WERI-Rb-1 (cell line): ENCODE measurements around the gene ASCC3.

Experiments
- DNase-seq: peaks from one replicate; pipeline ENCODE4 v3.0.0-alpha.2; 2020
- H3K27ac ChIP-seq: fragments of 250-450 bp; sonication (Bioruptor Pico); 2 replicates; pipeline ENCODE4 v1.5.1; 2020; ENCODE audit warnings: mild to moderate bottlenecking, moderate library complexity
- H3K27me3 ChIP-seq: fragments of 250-450 bp; sonication (Bioruptor Pico); 2 replicates; pipeline ENCODE4 v1.5.1; 2021; ENCODE audit warnings: mild to moderate bottlenecking, low read depth, moderate library complexity; ENCODE audit not compliant: insufficient read depth, severe bottlenecking
- H3K36me3 ChIP-seq: fragments of 250-450 bp; sonication (Bioruptor Pico); 2 replicates; pipeline ENCODE4 v1.5.1; 2020; ENCODE audit warnings: mild to moderate bottlenecking, moderate library complexity
- H3K4me3 ChIP-seq: 2 replicates; pipeline ENCODE4 v1.5.1; 2011; ENCODE audit warnings: low read depth, mild to moderate bottlenecking, control low read depth, low read length
- H3K9me3 ChIP-seq: fragments of 250-450 bp; sonication (Bioruptor Pico); 2 replicates; pipeline ENCODE4 v1.5.1; 2021; ENCODE audit warnings: mild to moderate bottlenecking, moderate library complexity; ENCODE audit not compliant: severe bottlenecking
- CTCF ChIP-seq: IDR thresholded peaks from 2 replicates; pipeline ENCODE4 v1.5.1; 2011; ENCODE audit warnings: low read depth, mild to moderate bottlenecking, control low read depth, inconsistent platforms, low read length

The ASCC3 gene

GRCh38 chr6:100724696-100725095, 156.4 kb downstream of the ASCC3 start:
- H3K4me3 ChIP-seq: no peak overlapping the region
- H3K27me3 ChIP-seq: no peaks in the 10 kb centered on the region
- DNase-seq: no peak
- no peak overlapping the region for H3K27ac ChIP-seq
- peaks cover 7% of the 10 kb centered on the region; the same call in 1 of the 2 replicates for H3K36me3 ChIP-seq
- TF ChIP-seq CTCF: no peak
- no peaks in the 10 kb centered on the region for H3K9me3 ChIP-seq

GRCh38 chr6:100724222-100724621, 156.9 kb downstream of the ASCC3 start:
- TF ChIP-seq CTCF: no peak
- peaks cover 7% of the 10 kb centered on the region; the same call in 1 of the 2 replicates for H3K36me3 ChIP-seq
- no peak overlapping the region for H3K27ac ChIP-seq
- DNase-seq: no peak
- no peak overlapping the region for H3K4me3 ChIP-seq
- H3K9me3 ChIP-seq: no peaks in the 10 kb centered on the region
- no peaks in the 10 kb centered on the region for H3K27me3 ChIP-seq

- no peak for TF ChIP-seq CTCF
- no peak for DNase-seq
- Histone ChIP-seq H3K36me3 (peaks cover 7% of the 10 kb centered on the region; the same call in 1 of the 2 replicates), H3K27me3 (no peaks in the 10 kb centered on the region), H3K4me3 (no peak overlapping the region), H3K27ac (no peak overlapping the region), H3K9me3 (no peaks in the 10 kb centered on the region)
These were observed 159.9 kb downstream of the ASCC3 start for GRCh38 chr6:100721256-100721655.

GRCh38 chr6:100719883-100720682, 161.0 kb downstream of the ASCC3 start:
- Histone ChIP-seq H3K27ac (no peak overlapping the region), H3K9me3 (no peaks in the 10 kb centered on the region), H3K36me3 (peaks cover 7% of the 10 kb centered on the region; the same call in 1 of the 2 replicates), H3K4me3 (no peak overlapping the region), H3K27me3 (no peaks in the 10 kb centered on the region)
- TF ChIP-seq CTCF: no peak
- DNase-seq: no peak

- peaks cover 9% of the 10 kb centered on the region for H3K36me3 ChIP-seq
- H3K9me3 ChIP-seq: no peaks in the 10 kb centered on the region
- DNase-seq: no peak
- no peak for TF ChIP-seq CTCF
- no peak overlapping the region for H3K4me3 ChIP-seq
- no peaks in the 10 kb centered on the region for H3K27me3 ChIP-seq
- H3K27ac ChIP-seq: no peak overlapping the region
These were observed 168.1 kb downstream of the ASCC3 start for GRCh38 chr6:100712997-100713396.
